HCT116 (cell line): ENCODE results near the gene RSRC1. TPM values are rescaled to one million over a fixed set of nuclear protein-coding genes. Genes with fewer than 3 reads are reported as not detected.

Source experiments
- ATAC-seq: fragments of 200-7000 bp; cut with Tn5 transposase; 2 replicates; pipeline ENCODE4 v1.9.1; 2020; ENCODE audit warnings: mild to moderate bottlenecking, moderate library complexity
- BruUV-seq: library from RNA; stranded (reverse); fragments of 400-500 nt; replicated peaks from 2 replicates; lab custom pipeline; 2021; lab: Mats Ljungman, UMichigan
- CTCF ChIA-PET: fragments of 300-600 bp; sonication (Branson Sonifier 250); formaldehyde crosslinking; loops from one replicate; lab custom pipeline; 2021; ENCODE audit warnings: antibody characterized with exemption; lab: Charles Lee
- POLR2A ChIA-PET: fragments of 300-600, 350-600 bp; sonication (Branson Sonifier 250); formaldehyde crosslinking; loops from one replicate; lab custom pipeline; 2021; ENCODE audit warnings: antibody characterized with exemption; lab: Charles Lee
- RAD21 ChIA-PET, 2 experiments: fragments of 300-600 bp; sonication (Branson Sonifier 250); formaldehyde crosslinking; loops; one replicate each; lab custom pipeline; 2023; ENCODE audit warnings: low total read pairs in 2 of 2; ENCODE audit not compliant: uncharacterized antibody in 2 of 2, unreplicated experiment in 2 of 2, low non-redundant PET in 1 of 2; lab: Charles Lee
- DNase-seq: peaks from one replicate; pipeline ENCODE4 v3.0.0-alpha.2; 2010; ENCODE audit warnings: low read depth, low spot score
- H2AFZ ChIP-seq: fragments of 200-600 bp; shearing (Covaris generic), sonication (generic); 2 replicates; pipeline ENCODE4 v1.6.1; 2017; ENCODE audit warnings: low read depth, mixed run types, mixed read lengths, antibody characterized with exemption, low read length; ENCODE audit not compliant: poor library complexity, severe bottlenecking
- H3K27ac ChIP-seq: 2 replicates; pipeline ENCODE4 v1.5.1; 2012; ENCODE audit warnings: low read depth, low read length
- H3K27me3 ChIP-seq: fragments of 200-600 bp; sonication (generic); 2 replicates; pipeline ENCODE4 v1.6.1; 2016; ENCODE audit warnings: mixed run types, low read length, mixed read lengths; ENCODE audit not compliant: insufficient read depth
- H3K36me3 ChIP-seq, 2 experiments: fragments of 200-500 bp in 1 of 2; fragments of 200-600 bp in 1 of 2; sonication (Bioruptor generic) in 1 of 2; sonication (generic) in 1 of 2; 2 replicates each; pipeline versions ENCODE4 v1.5.1 to v1.6.1; 2014 to 2016; ENCODE audit warnings: low read length in 2 of 2, inconsistent platforms in 1 of 2, mixed read lengths in 1 of 2, mixed run types in 1 of 2; ENCODE audit not compliant: insufficient read depth in 2 of 2, control insufficient read depth in 1 of 2
- H3K4me1 ChIP-seq, 2 experiments: fragments of 200-600 bp in 1 of 2; sonication (generic) in 1 of 2; 2 replicates each; pipeline versions ENCODE4 v1.5.1 to v1.6.1; 2012 to 2017; ENCODE audit warnings: low read length in 2 of 2, inconsistent platforms in 1 of 2, mild to moderate bottlenecking in 1 of 2, mixed read lengths in 1 of 2, mixed run types in 1 of 2, moderate library complexity in 1 of 2; ENCODE audit not compliant: insufficient read depth in 2 of 2, control insufficient read depth in 1 of 2
- H3K4me2 ChIP-seq: fragments of 200-600 bp; sonication (generic); 2 replicates; pipeline ENCODE4 v1.6.1; 2017; ENCODE audit warnings: mixed run types, low read length, mixed read lengths
- H3K4me3 ChIP-seq, 2 experiments: fragments of 200-600 bp in 1 of 2; sonication (generic) in 1 of 2; replicated peaks in 1 of 2; 2 replicates each; pipeline ENCODE4 v1.5.1; 2011 to 2016; ENCODE audit warnings: low read length in 2 of 2, control low read depth in 1 of 2, low read depth in 1 of 2, mild to moderate bottlenecking in 1 of 2, mixed read lengths in 1 of 2, mixed run types in 1 of 2
- H3K79me2 ChIP-seq: fragments of 200-600 bp; sonication (generic); 2 replicates; pipeline ENCODE4 v1.6.1; 2017; ENCODE audit warnings: mild to moderate bottlenecking, mixed run types, low read length, moderate library complexity, mixed read lengths; ENCODE audit not compliant: insufficient read depth
- H3K9ac ChIP-seq: fragments of 200-600 bp; sonication (generic); 2 replicates; pipeline ENCODE4 v1.6.1; 2016; ENCODE audit warnings: low read length, mixed read lengths
- H3K9me2 ChIP-seq: fragments of 200-600 bp; sonication (generic), shearing (Covaris generic); 2 replicates; pipeline ENCODE4 v1.6.1; 2017; ENCODE audit warnings: mixed run types, mild to moderate bottlenecking, moderate library complexity; ENCODE audit not compliant: insufficient read depth
- H3K9me3 ChIP-seq, 2 experiments: fragments of 200-500 bp in 1 of 2; fragments of 200-600 bp in 1 of 2; sonication (Bioruptor generic) in 1 of 2; sonication (generic) in 1 of 2; 2 replicates each; pipeline ENCODE4 v1.6.1; 2014 to 2017; ENCODE audit warnings: low read length in 2 of 2, mixed read lengths in 2 of 2, inconsistent platforms in 1 of 2, low read depth in 1 of 2, mild to moderate bottlenecking in 1 of 2, mixed run types in 1 of 2, moderate library complexity in 1 of 2; ENCODE audit not compliant: control insufficient read depth in 1 of 2, insufficient read depth in 1 of 2
- H4K20me1 ChIP-seq: fragments of 200-600 bp; sonication (generic), shearing (Covaris generic); 2 replicates; pipeline ENCODE4 v1.6.1; 2017; ENCODE audit warnings: mixed run types, mild to moderate bottlenecking, moderate library complexity; ENCODE audit not compliant: insufficient read depth
- EGR1 ChIP-seq: IDR thresholded peaks from 2 replicates; pipeline ENCODE4 v1.6.1; 2012; ENCODE audit warnings: low read depth
- EZH2phosphoT487 ChIP-seq: fragments of 200-600 bp; IDR thresholded peaks from 2 replicates; pipeline ENCODE4 v1.6.1; 2018; ENCODE audit warnings: antibody characterized with exemption, borderline replicate concordance
- FOSL1 ChIP-seq: IDR thresholded peaks from 2 replicates; pipeline ENCODE4 v1.6.1; 2012; ENCODE audit warnings: low read depth
- RAD21 ChIP-seq: IDR thresholded peaks from 2 replicates; pipeline ENCODE4 v1.6.1; 2012; ENCODE audit warnings: low read depth, mild to moderate bottlenecking
- SIN3A ChIP-seq: IDR thresholded peaks from 2 replicates; pipeline ENCODE4 v1.6.1; 2012; ENCODE audit warnings: low read depth
- ZFX ChIP-seq: fragments of 450-650 bp; IDR thresholded peaks from 2 replicates; pipeline ENCODE4 v1.6.1; 2017
- intact Hi-C: fragments of 100-400 bp; cut with micrococcal nuclease; formaldehyde crosslinking; loops from 2 replicates; pipeline ENCODE4 v1.10.0; 2022
- total RNA-seq: library from RNA; stranded (reverse); gene quantifications from one replicate; pipeline ENCODE4 v1.2.1, GENCODE V29; 2021; ENCODE audit not compliant: unreplicated experiment
- TF ChIP-seq, protein P1 (sequence below): IDR thresholded peaks from 2 replicates; pipeline ENCODE4 v1.6.1; 2011; ENCODE audit warnings: mild to moderate bottlenecking, low read length, moderate library complexity; ENCODE audit not compliant: insufficient replicate concordance; ENCODE audit errors: extremely low read depth
- TF ChIP-seq, protein P2 (sequence below), 3 experiments: fragments of 200-600 bp in 1 of 3; sonication (generic) in 1 of 3; IDR thresholded peaks in 2 of 3; conservative IDR thresholded peaks in 1 of 3; 2 replicates each; pipeline ENCODE4 v1.5.1; 2012 to 2017; ENCODE audit warnings: low read depth in 2 of 3, low read length in 2 of 3, antibody characterized with exemption in 1 of 3, borderline replicate concordance in 1 of 3, control low read depth in 1 of 3, mild to moderate bottlenecking in 1 of 3, mixed read lengths in 1 of 3, mixed run types in 1 of 3, moderate library complexity in 1 of 3; ENCODE audit not compliant: insufficient read depth in 1 of 3
- TF ChIP-seq, protein P3 (sequence below): IDR thresholded peaks from 2 replicates; pipeline ENCODE4 v1.6.1; 2012

The RSRC1 gene
- total RNA-seq, 1 experiment from 2014 or later: 37.1 TPM

DNA sequence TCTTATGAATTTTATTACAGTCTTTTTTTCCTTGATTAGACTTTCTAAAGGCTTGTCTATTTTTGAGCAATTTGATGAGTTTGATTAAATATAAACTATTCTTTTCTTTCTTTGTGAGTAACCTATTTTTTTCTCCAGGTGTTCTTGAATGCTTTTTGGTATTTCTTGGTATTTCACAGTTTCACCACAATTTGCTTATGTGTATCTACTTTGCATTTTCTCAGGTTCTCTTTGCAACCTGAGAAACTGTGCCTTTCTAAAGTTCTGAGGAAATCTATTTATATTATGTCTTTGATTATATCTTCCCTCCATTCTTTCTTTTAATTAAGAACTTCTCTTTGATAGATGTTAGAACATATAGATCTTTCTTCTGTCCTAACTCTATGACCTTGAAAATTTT, 344.0 kb downstream of the RSRC1 start:
- Histone ChIP-seq H3K9me2 (no peaks in the 10 kb centered on the region), H3K4me2 (no peak overlapping the region), H3K27me3 (no peaks in the 10 kb centered on the region), H3K9me3 (no peaks in the 10 kb centered on the region), H3K79me2 (no peaks in the 10 kb centered on the region), H4K20me1 (no peaks in the 10 kb centered on the region; the same call in 1 of the 2 replicates), H3K9ac (no peak overlapping the region), H3K4me3 (no peak overlapping the region), H3K4me1 (peaks cover 3 to 15% of the 10 kb centered on the region in 2 experiments; a peak in 3 of 4 replicates), H3K27ac (no peak overlapping the region), H3K36me3 (no peaks in the 10 kb centered on the region), H2AFZ (no peak overlapping the region)
- CTCF ChIA-PET: no interaction called here
- no TSS peak for BruUV-seq
- intact Hi-C loops: no loop called here
- DNase-seq (no peak), ATAC-seq (no peak)
- TF ChIP-seq, protein P1, sequence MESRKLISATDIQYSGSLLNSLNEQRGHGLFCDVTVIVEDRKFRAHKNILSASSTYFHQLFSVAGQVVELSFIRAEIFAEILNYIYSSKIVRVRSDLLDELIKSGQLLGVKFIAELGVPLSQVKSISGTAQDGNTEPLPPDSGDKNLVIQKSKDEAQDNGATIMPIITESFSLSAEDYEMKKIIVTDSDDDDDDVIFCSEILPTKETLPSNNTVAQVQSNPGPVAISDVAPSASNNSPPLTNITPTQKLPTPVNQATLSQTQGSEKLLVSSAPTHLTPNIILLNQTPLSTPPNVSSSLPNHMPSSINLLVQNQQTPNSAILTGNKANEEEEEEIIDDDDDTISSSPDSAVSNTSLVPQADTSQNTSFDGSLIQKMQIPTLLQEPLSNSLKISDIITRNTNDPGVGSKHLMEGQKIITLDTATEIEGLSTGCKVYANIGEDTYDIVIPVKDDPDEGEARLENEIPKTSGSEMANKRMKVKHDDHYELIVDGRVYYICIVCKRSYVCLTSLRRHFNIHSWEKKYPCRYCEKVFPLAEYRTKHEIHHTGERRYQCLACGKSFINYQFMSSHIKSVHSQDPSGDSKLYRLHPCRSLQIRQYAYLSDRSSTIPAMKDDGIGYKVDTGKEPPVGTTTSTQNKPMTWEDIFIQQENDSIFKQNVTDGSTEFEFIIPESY: no peak
- TF ChIP-seq EGR1 (no peak), EZH2phosphoT487 (no peak), FOSL1 (no peak), RAD21 (no peak), ZFX (no peak), SIN3A (no peak)
- TF ChIP-seq, protein P2, sequence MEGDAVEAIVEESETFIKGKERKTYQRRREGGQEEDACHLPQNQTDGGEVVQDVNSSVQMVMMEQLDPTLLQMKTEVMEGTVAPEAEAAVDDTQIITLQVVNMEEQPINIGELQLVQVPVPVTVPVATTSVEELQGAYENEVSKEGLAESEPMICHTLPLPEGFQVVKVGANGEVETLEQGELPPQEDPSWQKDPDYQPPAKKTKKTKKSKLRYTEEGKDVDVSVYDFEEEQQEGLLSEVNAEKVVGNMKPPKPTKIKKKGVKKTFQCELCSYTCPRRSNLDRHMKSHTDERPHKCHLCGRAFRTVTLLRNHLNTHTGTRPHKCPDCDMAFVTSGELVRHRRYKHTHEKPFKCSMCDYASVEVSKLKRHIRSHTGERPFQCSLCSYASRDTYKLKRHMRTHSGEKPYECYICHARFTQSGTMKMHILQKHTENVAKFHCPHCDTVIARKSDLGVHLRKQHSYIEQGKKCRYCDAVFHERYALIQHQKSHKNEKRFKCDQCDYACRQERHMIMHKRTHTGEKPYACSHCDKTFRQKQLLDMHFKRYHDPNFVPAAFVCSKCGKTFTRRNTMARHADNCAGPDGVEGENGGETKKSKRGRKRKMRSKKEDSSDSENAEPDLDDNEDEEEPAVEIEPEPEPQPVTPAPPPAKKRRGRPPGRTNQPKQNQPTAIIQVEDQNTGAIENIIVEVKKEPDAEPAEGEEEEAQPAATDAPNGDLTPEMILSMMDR (IDR thresholded peaks at IDR 0.05 in 2 of 3, conservative IDR thresholded peaks at IDR 0.05 in 1 of 3; ENCODE audit: borderline replicate concordance in 1 of 3, insufficient read depth in 1 of 3, low read depth in 2 of 3, low read length in 2 of 3): no peak
- TF ChIP-seq, protein P3, sequence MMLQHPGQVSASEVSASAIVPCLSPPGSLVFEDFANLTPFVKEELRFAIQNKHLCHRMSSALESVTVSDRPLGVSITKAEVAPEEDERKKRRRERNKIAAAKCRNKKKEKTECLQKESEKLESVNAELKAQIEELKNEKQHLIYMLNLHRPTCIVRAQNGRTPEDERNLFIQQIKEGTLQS: no peak
- POLR2A ChIA-PET: no interaction called here
- RAD21 ChIA-PET: no interaction called here
